ENCODE results near the gene PILRB. TPM values are rescaled to one million over a fixed set of nuclear protein-coding genes. Genes with fewer than 3 reads are reported as not detected.
"Not testable (repeated sequence)": the region's sequence is repeated elsewhere in the genome, so short reads cannot be mapped to it uniquely, and the experiment has no call there.

PILRB gene
- total and polyA plus RNA-seq, 9 of the 15 experiments (the other 6 are each of a cell fraction or from before 2014, with no cell fraction given) = 6.2 to 94.6 (median 37.0) TPM

DNA sequence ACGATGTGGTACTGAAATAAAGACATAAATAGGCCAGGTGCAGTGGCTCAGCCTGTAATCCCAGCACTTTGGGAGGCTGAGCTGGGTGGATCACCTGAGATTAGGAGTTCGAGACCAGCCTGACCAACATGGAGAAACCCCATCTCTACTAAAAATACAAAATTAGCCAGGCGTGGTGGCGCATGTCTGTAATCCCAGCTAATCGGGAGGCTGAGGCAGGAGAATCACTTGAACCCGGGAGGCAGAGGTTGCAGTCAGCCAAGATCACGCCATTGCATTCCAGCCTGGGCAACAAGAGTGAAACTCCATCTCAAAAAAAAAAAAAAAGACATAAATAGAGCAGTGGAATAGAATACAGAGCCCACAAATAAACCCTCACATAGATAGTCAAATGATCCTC, 5.9 kb downstream of the PILRB start:
- H3K4me2 ChIP-seq (ENCODE audit: insufficient read depth, low read length); H3K4me1 ChIP-seq (replicated peaks in 1 of 2; ENCODE audit: control insufficient read depth in 2 of 2, insufficient read depth in 2 of 2, low read length in 2 of 2); in situ Hi-C loops (cut with MboI); intact Hi-C loops (cut with micrococcal nuclease); H2AFZ ChIP-seq (ENCODE audit: low read depth, low read length); ATAC-seq; H3K27ac ChIP-seq (ENCODE audit: extremely low read depth, low read depth, low read length); H3K9me1 ChIP-seq (ENCODE audit: control insufficient read depth, insufficient read depth, low read length); H3K27me3 ChIP-seq (ENCODE audit: control insufficient read depth in 2 of 2, insufficient read depth in 2 of 2, low read length in 2 of 2); H3K9me3 ChIP-seq (replicated peaks; ENCODE audit: control insufficient read depth, insufficient read depth, low read depth, low read length); H3K9ac ChIP-seq (ENCODE audit: insufficient read depth in 1 of 2, low read depth in 2 of 2, low read length in 2 of 2); DNase-seq (ENCODE audit: extremely low read depth in 1 of 4, low spot score in 3 of 4); FAIRE-seq; H3K79me2 ChIP-seq (ENCODE audit: control insufficient read depth, insufficient read depth, low read length); BruUV-seq (replicated peaks); H4K20me1 ChIP-seq (replicated peaks; ENCODE audit: control insufficient read depth, insufficient read depth, low read length); CTCF ChIA-PET (ENCODE audit: low intra/inter-chr PET ratio); H3K4me3 ChIP-seq: not testable (repeated sequence)
- H3K36me3 ChIP-seq (ENCODE audit: control insufficient read depth, insufficient read depth, low read length) = peaks cover 66% of the 10 kb centered on the region
- peak; percentile 64 for TF ChIP-seq POLR2A (conservative IDR thresholded peaks at IDR 0.05)
- peak; percentile 15 for TF ChIP-seq POLR2B (IDR thresholded peaks at IDR 0.05; ENCODE audit: low read depth, partially characterized antibody)
- TF ChIP-seq SUPT5H (IDR thresholded peaks at IDR 0.05) = peak; percentile 46
- 94% methylated on average over 7 of the region's 7 CpGs for WGBS (ENCODE audit: insufficient coverage, low coverage, missing lambda C conversion rate)
- POLR2A ChIA-PET = interaction anchor here (0.6 to 1.9 kb wide), 4 partner anchors 9 to 197 kb away, joined by 3 to 6 read pairs (median 4); no protein-coding TSS in a partner anchor

DNA sequence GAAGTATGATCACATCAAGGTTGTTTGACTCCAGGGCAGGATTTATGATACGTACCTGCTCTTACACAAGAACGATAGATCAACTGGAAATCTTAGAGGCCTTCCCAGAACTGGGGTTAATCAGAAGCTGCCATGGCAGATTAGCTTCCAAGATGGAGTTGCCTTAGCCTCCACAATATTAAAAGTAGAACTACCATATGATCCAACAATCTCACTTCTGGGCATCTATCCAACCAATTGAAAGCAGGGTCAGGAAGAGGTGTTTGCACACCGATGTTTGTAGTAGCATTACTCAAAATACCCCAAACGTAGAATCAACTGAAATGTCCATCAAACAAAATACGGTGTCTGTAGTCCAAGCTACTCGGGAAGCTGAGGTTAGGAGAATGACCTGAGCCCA, 6.6 kb downstream of the PILRB start:
- H4K20me1 ChIP-seq (replicated peaks; ENCODE audit: control insufficient read depth, insufficient read depth, low read length) = no peaks in the 10 kb centered on the region
- H3K4me3 ChIP-seq = no peak overlapping the region
- WGBS (ENCODE audit: insufficient coverage, low coverage, missing lambda C conversion rate) = 62% methylated on average over 6 of the region's 6 CpGs
- peaks cover 7 to 12% of the 10 kb centered on the region in 2 experiments; a peak in 4 of 5 replicates for H3K4me1 ChIP-seq (replicated peaks in 1 of 2; ENCODE audit: control insufficient read depth in 2 of 2, insufficient read depth in 2 of 2, low read length in 2 of 2)
- H3K9me3 ChIP-seq (replicated peaks; ENCODE audit: control insufficient read depth, insufficient read depth, low read depth, low read length) = no peaks in the 10 kb centered on the region
- ATAC-seq (no peak), FAIRE-seq (no peak), DNase-seq (ENCODE audit: extremely low read depth in 1 of 4, low spot score in 3 of 4) (no peak)
- peaks cover 59% of the 10 kb centered on the region for H3K36me3 ChIP-seq (ENCODE audit: control insufficient read depth, insufficient read depth, low read length)
- no peak overlapping the region for H2AFZ ChIP-seq (ENCODE audit: low read depth, low read length)
- no peak overlapping the region for H3K27ac ChIP-seq (ENCODE audit: extremely low read depth, low read depth, low read length)
- intact Hi-C loops (cut with micrococcal nuclease) (no loop called here), in situ Hi-C loops (cut with MboI) (no loop called here)
- POLR2A ChIA-PET = interaction anchor here (0.6 to 1.9 kb wide), 5 partner anchors 9 to 198 kb away, joined by 3 to 6 read pairs (median 4); no protein-coding TSS in a partner anchor
- no peaks in the 10 kb centered on the region for H3K27me3 ChIP-seq (ENCODE audit: control insufficient read depth in 2 of 2, insufficient read depth in 2 of 2, low read length in 2 of 2)
- no peak overlapping the region for H3K4me2 ChIP-seq (ENCODE audit: insufficient read depth, low read length)
- CTCF ChIA-PET (ENCODE audit: low intra/inter-chr PET ratio) = no interaction called here
- no peaks in the 10 kb centered on the region for H3K79me2 ChIP-seq (ENCODE audit: control insufficient read depth, insufficient read depth, low read length)
- no TSS peak for BruUV-seq (replicated peaks)
- H3K9ac ChIP-seq (ENCODE audit: insufficient read depth in 1 of 2, low read depth in 2 of 2, low read length in 2 of 2) = no peak overlapping the region
- H3K9me1 ChIP-seq (ENCODE audit: control insufficient read depth, insufficient read depth, low read length) = peaks cover 4% of the 10 kb centered on the region
- TF ChIP-seq POLR2AphosphoS2 (IDR thresholded peaks at IDR 0.05; ENCODE audit: low read length) (peak; percentile 13; the same call in 1 of the 2 replicates), NCOA4 (IDR thresholded peaks at IDR 0.05; ENCODE audit: partially characterized antibody) (no peak), POLR2AphosphoS5 (IDR thresholded peaks at IDR 0.05; ENCODE audit: control insufficient read depth, insufficient read depth, low read depth, low read length) (peak; percentile 49; the same call in 1 of the 2 replicates)
- TF ChIP-seq, protein P1, sequence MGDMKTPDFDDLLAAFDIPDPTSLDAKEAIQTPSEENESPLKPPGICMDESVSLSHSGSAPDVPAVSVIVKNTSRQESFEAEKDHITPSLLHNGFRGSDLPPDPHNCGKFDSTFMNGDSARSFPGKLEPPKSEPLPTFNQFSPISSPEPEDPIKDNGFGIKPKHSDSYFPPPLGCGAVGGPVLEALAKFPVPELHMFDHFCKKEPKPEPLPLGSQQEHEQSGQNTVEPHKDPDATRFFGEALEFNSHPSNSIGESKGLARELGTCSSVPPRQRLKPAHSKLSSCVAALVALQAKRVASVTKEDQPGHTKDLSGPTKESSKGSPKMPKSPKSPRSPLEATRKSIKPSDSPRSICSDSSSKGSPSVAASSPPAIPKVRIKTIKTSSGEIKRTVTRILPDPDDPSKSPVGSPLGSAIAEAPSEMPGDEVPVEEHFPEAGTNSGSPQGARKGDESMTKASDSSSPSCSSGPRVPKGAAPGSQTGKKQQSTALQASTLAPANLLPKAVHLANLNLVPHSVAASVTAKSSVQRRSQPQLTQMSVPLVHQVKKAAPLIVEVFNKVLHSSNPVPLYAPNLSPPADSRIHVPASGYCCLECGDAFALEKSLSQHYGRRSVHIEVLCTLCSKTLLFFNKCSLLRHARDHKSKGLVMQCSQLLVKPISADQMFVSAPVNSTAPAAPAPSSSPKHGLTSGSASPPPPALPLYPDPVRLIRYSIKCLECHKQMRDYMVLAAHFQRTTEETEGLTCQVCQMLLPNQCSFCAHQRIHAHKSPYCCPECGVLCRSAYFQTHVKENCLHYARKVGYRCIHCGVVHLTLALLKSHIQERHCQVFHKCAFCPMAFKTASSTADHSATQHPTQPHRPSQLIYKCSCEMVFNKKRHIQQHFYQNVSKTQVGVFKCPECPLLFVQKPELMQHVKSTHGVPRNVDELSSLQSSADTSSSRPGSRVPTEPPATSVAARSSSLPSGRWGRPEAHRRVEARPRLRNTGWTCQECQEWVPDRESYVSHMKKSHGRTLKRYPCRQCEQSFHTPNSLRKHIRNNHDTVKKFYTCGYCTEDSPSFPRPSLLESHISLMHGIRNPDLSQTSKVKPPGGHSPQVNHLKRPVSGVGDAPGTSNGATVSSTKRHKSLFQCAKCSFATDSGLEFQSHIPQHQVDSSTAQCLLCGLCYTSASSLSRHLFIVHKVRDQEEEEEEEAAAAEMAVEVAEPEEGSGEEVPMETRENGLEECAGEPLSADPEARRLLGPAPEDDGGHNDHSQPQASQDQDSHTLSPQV (IDR thresholded peaks at IDR 0.05) = peak; percentile 79
- TF ChIP-seq, protein P2, sequence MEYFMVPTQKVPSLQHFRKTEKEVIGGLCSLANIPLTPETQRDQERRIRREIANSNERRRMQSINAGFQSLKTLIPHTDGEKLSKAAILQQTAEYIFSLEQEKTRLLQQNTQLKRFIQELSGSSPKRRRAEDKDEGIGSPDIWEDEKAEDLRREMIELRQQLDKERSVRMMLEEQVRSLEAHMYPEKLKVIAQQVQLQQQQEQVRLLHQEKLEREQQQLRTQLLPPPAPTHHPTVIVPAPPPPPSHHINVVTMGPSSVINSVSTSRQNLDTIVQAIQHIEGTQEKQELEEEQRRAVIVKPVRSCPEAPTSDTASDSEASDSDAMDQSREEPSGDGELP (CRISPR knock-in tag; IDR thresholded peaks at IDR 0.05; ENCODE audit: borderline replicate concordance) = no peak
- TF ChIP-seq, protein P3, sequence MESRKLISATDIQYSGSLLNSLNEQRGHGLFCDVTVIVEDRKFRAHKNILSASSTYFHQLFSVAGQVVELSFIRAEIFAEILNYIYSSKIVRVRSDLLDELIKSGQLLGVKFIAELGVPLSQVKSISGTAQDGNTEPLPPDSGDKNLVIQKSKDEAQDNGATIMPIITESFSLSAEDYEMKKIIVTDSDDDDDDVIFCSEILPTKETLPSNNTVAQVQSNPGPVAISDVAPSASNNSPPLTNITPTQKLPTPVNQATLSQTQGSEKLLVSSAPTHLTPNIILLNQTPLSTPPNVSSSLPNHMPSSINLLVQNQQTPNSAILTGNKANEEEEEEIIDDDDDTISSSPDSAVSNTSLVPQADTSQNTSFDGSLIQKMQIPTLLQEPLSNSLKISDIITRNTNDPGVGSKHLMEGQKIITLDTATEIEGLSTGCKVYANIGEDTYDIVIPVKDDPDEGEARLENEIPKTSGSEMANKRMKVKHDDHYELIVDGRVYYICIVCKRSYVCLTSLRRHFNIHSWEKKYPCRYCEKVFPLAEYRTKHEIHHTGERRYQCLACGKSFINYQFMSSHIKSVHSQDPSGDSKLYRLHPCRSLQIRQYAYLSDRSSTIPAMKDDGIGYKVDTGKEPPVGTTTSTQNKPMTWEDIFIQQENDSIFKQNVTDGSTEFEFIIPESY (CRISPR knock-in tag; IDR thresholded peaks at IDR 0.05) = no peak
